ENCODE data around the gene ROPN1L. TPM values are rescaled to one million over a fixed set of nuclear protein-coding genes. Genes with fewer than 3 reads are reported as not detected.

ROPN1L gene
- total and polyA plus RNA-seq, 2 donors (not counting 1 experiment from before 2014, with no cell fraction given), result 0.91 TPM; not detected in 1

- Histone ChIP-seq H3K9me3 (ENCODE audit: control extremely low read depth in 1 of 3, control insufficient read depth in 2 of 3, insufficient read depth in 1 of 3, low read length in 2 of 3) (peaks cover 0 to 6% (median 0%) of the 10 kb centered on the region in 3 donors), H3K36me3 (replicated peaks in 1 of 2; ENCODE audit: control extremely low read depth in 1 of 2, control insufficient read depth in 1 of 2, extremely low read depth in 1 of 2, insufficient read depth in 2 of 2, low read length in 1 of 2) (no peaks in the 10 kb centered on the region), H3K4me1 (ENCODE audit: control insufficient read depth in 2 of 2, insufficient read depth in 2 of 2, low read length in 2 of 2) (no peaks in the 10 kb centered on the region), H3K4me2 (replicated peaks; ENCODE audit: low read depth, low read length, poor library complexity, severe bottlenecking) (no peak overlapping the region), H3K27ac (ENCODE audit: low read length in 2 of 2) (no peak overlapping the region), H3K27me3 (replicated peaks in 1 of 4; ENCODE audit: control extremely low read depth in 1 of 4, control insufficient read depth in 3 of 4, insufficient read depth in 4 of 4, low read length in 3 of 4) (peaks cover 0 to 7% (median 0%) of the 10 kb centered on the region in 4 experiments), H2AFZ (ENCODE audit: insufficient read depth, low read depth, low read length, poor library complexity, severe bottlenecking) (no peak overlapping the region), H3K9ac (ENCODE audit: low read length) (no peak overlapping the region), H3K79me2 (ENCODE audit: control insufficient read depth, insufficient read depth, low read length) (no peaks in the 10 kb centered on the region), H3K4me3 (ENCODE audit: control extremely low read depth in 1 of 5, extremely low read depth in 1 of 5, insufficient read depth in 1 of 5, low read depth in 2 of 5, low read length in 4 of 5) (no peak overlapping the region), H4K20me1 (ENCODE audit: control insufficient read depth, insufficient read depth, low read length, poor library complexity, severe bottlenecking) (no peaks in the 10 kb centered on the region)
- 65% methylated on average over 4 of the region's 8 CpGs for WGBS (ENCODE audit: insufficient coverage)
- H3K4me3 Mint-ChIP-seq, result no peak overlapping the region
- POLR2A ChIA-PET, result no interaction called here
- no peak for TF ChIP-seq EZH2 (IDR thresholded peaks at IDR 0.05; ENCODE audit: borderline replicate concordance, insufficient read depth, low read depth, low read length, poor library complexity, severe bottlenecking)
- TF ChIP-seq, protein P1, sequence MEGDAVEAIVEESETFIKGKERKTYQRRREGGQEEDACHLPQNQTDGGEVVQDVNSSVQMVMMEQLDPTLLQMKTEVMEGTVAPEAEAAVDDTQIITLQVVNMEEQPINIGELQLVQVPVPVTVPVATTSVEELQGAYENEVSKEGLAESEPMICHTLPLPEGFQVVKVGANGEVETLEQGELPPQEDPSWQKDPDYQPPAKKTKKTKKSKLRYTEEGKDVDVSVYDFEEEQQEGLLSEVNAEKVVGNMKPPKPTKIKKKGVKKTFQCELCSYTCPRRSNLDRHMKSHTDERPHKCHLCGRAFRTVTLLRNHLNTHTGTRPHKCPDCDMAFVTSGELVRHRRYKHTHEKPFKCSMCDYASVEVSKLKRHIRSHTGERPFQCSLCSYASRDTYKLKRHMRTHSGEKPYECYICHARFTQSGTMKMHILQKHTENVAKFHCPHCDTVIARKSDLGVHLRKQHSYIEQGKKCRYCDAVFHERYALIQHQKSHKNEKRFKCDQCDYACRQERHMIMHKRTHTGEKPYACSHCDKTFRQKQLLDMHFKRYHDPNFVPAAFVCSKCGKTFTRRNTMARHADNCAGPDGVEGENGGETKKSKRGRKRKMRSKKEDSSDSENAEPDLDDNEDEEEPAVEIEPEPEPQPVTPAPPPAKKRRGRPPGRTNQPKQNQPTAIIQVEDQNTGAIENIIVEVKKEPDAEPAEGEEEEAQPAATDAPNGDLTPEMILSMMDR (IDR thresholded peaks at IDR 0.05), result no peak
- no peak overlapping the region for H3K27ac Mint-ChIP-seq
- peaks cover 6% of the 10 kb centered on the region for H3K27me3 Mint-ChIP-seq
- ATAC-seq (ENCODE audit: low read depth), result no peak
- DNase-seq, result no peak
- H3K4me1 Mint-ChIP-seq, result no peaks in the 10 kb centered on the region
- CTCF ChIA-PET, result interaction anchor here (0.7 to 1.1 kb wide), 2 partner anchors 19 to 56 kb away, joined by 3 to 5 read pairs; no protein-coding TSS in a partner anchor
- intact Hi-C loops (cut with micrococcal nuclease), result no loop called here
- H3K9me3 Mint-ChIP-seq (ENCODE audit: insufficient read depth), result no peaks in the 10 kb centered on the region
These were observed 27.8 kb downstream of the ROPN1L start for GRCh38 chr5:10469253-10470050.

DNA sequence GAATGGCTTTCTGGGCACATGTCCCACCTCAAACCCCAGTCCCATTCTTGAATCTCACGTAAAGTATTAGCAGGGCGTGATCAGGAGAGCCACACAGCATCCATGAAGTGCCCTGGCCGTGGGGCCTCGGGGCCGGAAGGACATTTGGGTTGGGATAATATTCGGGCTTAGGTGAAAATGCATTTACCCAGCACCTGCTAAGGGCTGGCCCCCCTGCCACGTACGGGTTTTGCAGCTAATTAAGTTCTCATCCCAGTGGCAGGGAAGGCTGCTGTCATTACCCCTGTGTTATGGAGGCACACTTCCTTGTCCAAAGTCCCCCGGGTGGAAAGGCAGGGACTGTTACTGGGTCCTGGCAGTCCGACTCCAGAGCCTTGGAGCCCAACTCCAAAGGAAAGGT is 29.0 kb downstream of the ROPN1L start:
- Histone ChIP-seq H4K20me1 (ENCODE audit: control insufficient read depth, insufficient read depth, low read length, poor library complexity, severe bottlenecking) (no peaks in the 10 kb centered on the region), H3K9ac (ENCODE audit: low read length) (no peak overlapping the region), H3K4me2 (replicated peaks; ENCODE audit: low read depth, low read length, poor library complexity, severe bottlenecking) (no peak overlapping the region), H3K79me2 (ENCODE audit: control insufficient read depth, insufficient read depth, low read length) (no peaks in the 10 kb centered on the region), H2AFZ (ENCODE audit: insufficient read depth, low read depth, low read length, poor library complexity, severe bottlenecking) (no peak overlapping the region), H3K4me3 (ENCODE audit: control extremely low read depth in 1 of 5, extremely low read depth in 1 of 5, insufficient read depth in 1 of 5, low read depth in 2 of 5, low read length in 4 of 5) (no peak overlapping the region), H3K4me1 (ENCODE audit: control insufficient read depth in 2 of 2, insufficient read depth in 2 of 2, low read length in 2 of 2) (no peaks in the 10 kb centered on the region), H3K9me3 (ENCODE audit: control extremely low read depth in 1 of 3, control insufficient read depth in 2 of 3, insufficient read depth in 1 of 3, low read length in 2 of 3) (peaks cover 0 to 11% (median 5%) of the 10 kb centered on the region in 3 donors), H3K27ac (ENCODE audit: low read length in 2 of 2) (no peak overlapping the region), H3K27me3 (replicated peaks in 1 of 4; ENCODE audit: control extremely low read depth in 1 of 4, control insufficient read depth in 3 of 4, insufficient read depth in 4 of 4, low read length in 3 of 4) (peaks cover 0 to 7% (median 0%) of the 10 kb centered on the region in 4 experiments), H3K36me3 (replicated peaks in 1 of 2; ENCODE audit: control extremely low read depth in 1 of 2, control insufficient read depth in 1 of 2, extremely low read depth in 1 of 2, insufficient read depth in 2 of 2, low read length in 1 of 2) (no peaks in the 10 kb centered on the region)
- CTCF ChIA-PET, result no interaction called here
- DNase-seq, result no peak
- no peak for TF ChIP-seq EZH2 (IDR thresholded peaks at IDR 0.05; ENCODE audit: borderline replicate concordance, insufficient read depth, low read depth, low read length, poor library complexity, severe bottlenecking)
- TF ChIP-seq, protein P1 (IDR thresholded peaks at IDR 0.05), result no peak
- H3K27me3 Mint-ChIP-seq, result peaks cover 3% of the 10 kb centered on the region
- intact Hi-C loops (cut with micrococcal nuclease), result no loop called here
- H3K4me1 Mint-ChIP-seq, result no peaks in the 10 kb centered on the region
- no peak for ATAC-seq (ENCODE audit: low read depth)
- 96% methylated on average over 4 of the region's 10 CpGs for WGBS (ENCODE audit: insufficient coverage)
- POLR2A ChIA-PET, result no interaction called here
- no peaks in the 10 kb centered on the region for H3K9me3 Mint-ChIP-seq (ENCODE audit: insufficient read depth)
- H3K4me3 Mint-ChIP-seq, result no peak overlapping the region
- no peak overlapping the region for H3K27ac Mint-ChIP-seq
